Keratinocyte (primary cell): ENCODE results near the gene GLS. TPM values are rescaled to one million over a fixed set of nuclear protein-coding genes. Genes with fewer than 3 reads are reported as not detected.

ENCODE experiments used
- DNase-seq: peaks from one replicate; pipeline ENCODE4 v3.0.0-alpha.2; 2011; ENCODE audit warnings: low read depth, missing footprints, low spot score
- FAIRE-seq: peaks from 2 replicates; lab custom pipeline; 2011; peaks lifted over from hg19 to GRCh38; lab: Jason Lieb, UNC
- H2AFZ ChIP-seq: 2 replicates; pipeline ENCODE4 v1.6.0; 2012; ENCODE audit warnings: low read length, control low read depth, inconsistent platforms; ENCODE audit not compliant: control insufficient read depth
- H3K27ac ChIP-seq: 2 replicates; pipeline ENCODE4 v1.5.1; 2011; ENCODE audit warnings: low read length; ENCODE audit not compliant: control insufficient read depth, insufficient read depth
- H3K27me3 ChIP-seq: 3 replicates; pipeline ENCODE4 v1.6.0; 2011; ENCODE audit warnings: low read length; ENCODE audit not compliant: control insufficient read depth, insufficient read depth; ENCODE audit errors: extremely low read depth
- H3K36me3 ChIP-seq, 2 experiments: 2 replicates in 1 of 2; 3 replicates in 1 of 2; pipeline ENCODE4 v1.5.1; 2011; ENCODE audit warnings: low read length in 2 of 2, mild to moderate bottlenecking in 1 of 2; ENCODE audit not compliant: control insufficient read depth in 2 of 2, insufficient read depth in 2 of 2; ENCODE audit errors: extremely low read depth in 1 of 2
- H3K4me1 ChIP-seq: 3 replicates; pipeline ENCODE4 v1.5.1; 2011; ENCODE audit warnings: low read length; ENCODE audit not compliant: control insufficient read depth, insufficient read depth; ENCODE audit errors: extremely low read depth
- H3K4me2 ChIP-seq: 3 replicates; pipeline ENCODE4 v1.6.0; 2011; ENCODE audit warnings: low read depth, low read length; ENCODE audit not compliant: control insufficient read depth, insufficient read depth; ENCODE audit errors: extremely low read depth
- H3K4me3 ChIP-seq, 3 experiments: fragments of 200-600 bp in 1 of 3; sonication (generic) in 1 of 3; 2 replicates in 2 of 3; 3 replicates in 1 of 3; pipeline ENCODE4 v1.5.1; 2011 to 2016; ENCODE audit warnings: low read length in 3 of 3, mild to moderate bottlenecking in 3 of 3, control low read depth in 2 of 3, inconsistent platforms in 1 of 3, low read depth in 1 of 3, mixed read lengths in 1 of 3, mixed run types in 1 of 3, moderate library complexity in 1 of 3; ENCODE audit not compliant: control insufficient read depth in 2 of 3, insufficient read depth in 2 of 3; ENCODE audit errors: extremely low read depth in 1 of 3
- H3K79me2 ChIP-seq: 2 replicates; pipeline ENCODE4 v1.6.0; 2012; ENCODE audit warnings: low read length; ENCODE audit not compliant: control insufficient read depth, insufficient read depth
- H3K9ac ChIP-seq: 3 replicates; pipeline ENCODE4 v1.6.0; 2011; ENCODE audit warnings: low read length; ENCODE audit not compliant: control insufficient read depth, insufficient read depth; ENCODE audit errors: extremely low read depth
- H3K9me1 ChIP-seq: 3 replicates; pipeline ENCODE4 v1.6.0; 2011; ENCODE audit warnings: low read length; ENCODE audit not compliant: control insufficient read depth, insufficient read depth; ENCODE audit errors: extremely low read depth
- H3K9me3 ChIP-seq: 2 replicates; pipeline ENCODE4 v1.5.1; 2012; ENCODE audit warnings: low read depth, low read length; ENCODE audit not compliant: control insufficient read depth
- H4K20me1 ChIP-seq: 3 replicates; pipeline ENCODE4 v1.6.0; 2011; ENCODE audit warnings: low read length; ENCODE audit not compliant: control insufficient read depth, insufficient read depth; ENCODE audit errors: extremely low read depth
- CTCF ChIP-seq, 3 experiments: IDR thresholded peaks in 1 of 3; conservative IDR thresholded peaks in 1 of 3; optimal IDR thresholded peaks in 1 of 3; 2 replicates in 2 of 3; 3 replicates in 1 of 3; pipeline versions ENCODE3 to v1.5.1; 2011; ENCODE audit warnings: low read length in 3 of 3, mild to moderate bottlenecking in 3 of 3, moderate library complexity in 2 of 3, control low read depth in 1 of 3, inconsistent platforms in 1 of 3; ENCODE audit not compliant: insufficient read depth in 2 of 3; ENCODE audit errors: extremely low read depth in 1 of 3
- EZH2 ChIP-seq: IDR thresholded peaks from one replicate; pipeline ENCODE4 v1.6.1; 2012; ENCODE audit warnings: inconsistent platforms, mild to moderate bottlenecking, low read length, moderate library complexity
- dilution Hi-C: fragments of 300-500 bp; cut with MboI; formaldehyde crosslinking; loops from one replicate; pipeline ENCODE4 v1.7.0; 2020; ENCODE audit warnings: low sequenced_read_pairs; ENCODE audit not compliant: extremely low pct_ligation_motif_present
- polyA plus RNA-seq, 5 experiments: library from polyadenylated mRNA; depleted of rRNA in 3 of 5; stranded (reverse) in 3 of 5; stranded (forward) in 1 of 5; unstranded in 1 of 5; fragments of >200 nt; gene quantifications; 1 replicate in 1 of 5; 2 replicates in 3 of 5; 3 replicates in 1 of 5; pipeline versions ENCODE4 v1.2.1 to v1.2.3, GENCODE V29; 2011 to 2012; ENCODE audit warnings: missing spikeins in 2 of 5, low read depth in 1 of 5, low replicate concordance in 1 of 5

The GLS gene
- polyA plus RNA-seq, 1 donor (not counting 4 experiments of a cell fraction or from before 2014, with no cell fraction given) = 130 TPM

GRCh38 chr2:191001624-191002023 is 121.0 kb downstream of the GLS start:
- Histone ChIP-seq H3K9me3 (no peaks in the 10 kb centered on the region), H3K9ac (peak overlapping the region; percentile 25), H3K9me1 (no peaks in the 10 kb centered on the region), H2AFZ (no peak overlapping the region), H3K4me2 (peak overlapping the region; percentile 46), H3K36me3 (peaks cover 39 to 60% of the 10 kb centered on the region in 2 experiments), H3K27me3 (no peaks in the 10 kb centered on the region), H3K4me3 (no peak overlapping the region), H3K4me1 (peaks cover 18% of the 10 kb centered on the region), H3K27ac (peak overlapping the region; percentile 63), H4K20me1 (no peaks in the 10 kb centered on the region), H3K79me2 (no peaks in the 10 kb centered on the region)
- no peak for DNase-seq
- TF ChIP-seq EZH2 (no peak), CTCF (optimal IDR thresholded peaks at IDR 0.05 in 1 of 3, IDR thresholded peaks at IDR 0.05 in 1 of 3, conservative IDR thresholded peaks at IDR 0.05 in 1 of 3; ENCODE audit: extremely low read depth in 1 of 3, insufficient read depth in 2 of 3, low read length in 3 of 3) (no peak)
- dilution Hi-C loops = no loop called here
- no peak for FAIRE-seq

- DNase-seq = no peak
- TF ChIP-seq EZH2 (no peak), CTCF (optimal IDR thresholded peaks at IDR 0.05 in 1 of 3, IDR thresholded peaks at IDR 0.05 in 1 of 3, conservative IDR thresholded peaks at IDR 0.05 in 1 of 3; ENCODE audit: extremely low read depth in 1 of 3, insufficient read depth in 2 of 3, low read length in 3 of 3) (no peak)
- no peak overlapping the region for H2AFZ ChIP-seq
- dilution Hi-C loops = no loop called here
- H3K4me1 ChIP-seq = peaks cover 18% of the 10 kb centered on the region
- no peak for FAIRE-seq
- peaks cover 35 to 46% of the 10 kb centered on the region in 2 experiments for H3K36me3 ChIP-seq
- no peak overlapping the region for H3K4me2 ChIP-seq
- H3K27me3 ChIP-seq = no peaks in the 10 kb centered on the region
- no peaks in the 10 kb centered on the region for H3K79me2 ChIP-seq
- H3K9me3 ChIP-seq = no peaks in the 10 kb centered on the region
- no peak overlapping the region for H3K27ac ChIP-seq
- H3K9ac ChIP-seq = no peak overlapping the region
- no peaks in the 10 kb centered on the region for H4K20me1 ChIP-seq
- H3K4me3 ChIP-seq = no peak overlapping the region
- H3K9me1 ChIP-seq = no peaks in the 10 kb centered on the region
These were observed 123.0 kb downstream of the GLS start for GRCh38 chr2:191003405-191004309.
